GM18517 (cell line): ENCODE results near the gene PDLIM4.

Source experiments
- ATAC-seq: cut with Tn5 transposase; IDR thresholded peaks from one replicate; pipeline ENCODE4 v1.9.1; 2021; ENCODE audit warnings: mild to moderate bottlenecking, moderate library complexity; ENCODE audit not compliant: unreplicated experiment

Gene PDLIM4

DNA sequence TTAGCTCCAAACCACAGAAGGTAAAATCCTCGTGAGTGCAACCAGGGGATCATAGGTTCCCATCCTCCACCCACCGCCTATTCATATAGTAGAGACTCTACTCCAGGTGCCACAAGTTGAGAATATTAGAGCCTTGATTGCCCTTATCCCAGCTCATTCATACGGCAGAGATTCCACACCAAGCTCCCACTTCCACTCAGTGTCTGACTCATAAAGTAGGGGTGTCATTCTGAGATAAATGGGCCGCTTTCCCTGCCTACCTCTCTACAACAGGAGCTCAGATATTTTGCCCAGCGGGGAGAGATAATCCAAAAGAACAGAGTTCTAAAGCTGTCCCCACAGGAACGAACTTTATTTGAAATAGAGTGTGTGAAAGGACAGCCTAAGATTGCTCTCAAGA lies 46.1 kb downstream of the PDLIM4 start:
- ATAC-seq, result no peak

DNA sequence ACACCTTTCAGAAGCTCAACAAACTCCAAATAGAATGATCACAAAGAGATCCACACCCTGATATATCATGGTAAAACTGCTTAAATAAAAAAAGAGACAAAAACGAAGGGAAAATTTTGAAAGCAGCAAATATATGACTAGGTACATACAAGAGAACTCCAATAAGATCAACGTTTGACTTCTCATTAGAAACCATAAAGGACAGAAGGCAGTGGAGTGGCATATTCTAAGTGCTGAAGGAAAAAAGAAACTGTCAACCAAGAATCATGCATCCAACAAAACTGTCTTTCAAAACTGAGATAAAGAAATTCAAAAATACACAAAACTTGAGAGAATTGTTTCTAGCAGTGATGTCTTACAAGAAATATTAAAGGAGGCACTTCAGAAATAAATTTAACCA lies 47.9 kb downstream of the PDLIM4 start:
- no peak for ATAC-seq

DNA sequence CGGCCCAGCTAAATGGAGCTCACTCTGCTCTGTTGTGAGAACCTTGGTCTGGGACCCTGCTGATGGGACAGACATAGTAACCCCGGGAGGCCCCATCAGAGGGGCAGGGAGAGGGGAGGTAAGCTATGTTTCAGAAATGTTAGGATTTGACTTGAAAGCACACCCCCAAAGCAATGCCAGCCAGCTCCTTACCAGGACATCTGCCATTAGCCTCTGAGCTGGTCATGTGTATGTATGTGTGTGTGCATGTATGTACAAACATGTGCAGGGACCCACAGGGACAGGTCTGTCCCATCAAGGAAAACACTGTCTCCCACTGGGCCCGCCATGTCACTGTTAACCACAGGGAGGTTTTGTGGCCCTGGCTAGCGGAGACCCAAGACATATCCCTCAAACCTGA lies 51.2 kb downstream of the PDLIM4 start:
- no peak for ATAC-seq

DNA sequence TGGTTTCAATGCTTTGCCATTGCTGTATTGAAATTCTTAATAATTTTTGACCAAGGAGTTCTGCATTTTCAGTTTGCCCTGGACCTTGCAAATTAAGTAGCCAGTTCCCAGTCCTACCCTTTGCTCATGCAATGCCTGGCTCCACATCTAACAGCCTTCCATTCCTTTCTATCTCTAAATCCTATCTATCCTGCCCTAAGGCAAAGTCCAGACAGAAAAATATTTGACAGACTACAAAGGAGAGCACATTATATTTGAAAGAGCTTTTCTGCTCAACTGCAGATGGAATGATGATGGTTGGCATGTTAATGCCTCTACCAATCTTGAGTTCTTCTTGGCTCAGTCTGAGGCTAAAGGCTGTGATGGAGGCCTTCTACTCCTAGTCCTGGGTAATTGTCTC lies 52.2 kb downstream of the PDLIM4 start:
- no peak for ATAC-seq

DNA sequence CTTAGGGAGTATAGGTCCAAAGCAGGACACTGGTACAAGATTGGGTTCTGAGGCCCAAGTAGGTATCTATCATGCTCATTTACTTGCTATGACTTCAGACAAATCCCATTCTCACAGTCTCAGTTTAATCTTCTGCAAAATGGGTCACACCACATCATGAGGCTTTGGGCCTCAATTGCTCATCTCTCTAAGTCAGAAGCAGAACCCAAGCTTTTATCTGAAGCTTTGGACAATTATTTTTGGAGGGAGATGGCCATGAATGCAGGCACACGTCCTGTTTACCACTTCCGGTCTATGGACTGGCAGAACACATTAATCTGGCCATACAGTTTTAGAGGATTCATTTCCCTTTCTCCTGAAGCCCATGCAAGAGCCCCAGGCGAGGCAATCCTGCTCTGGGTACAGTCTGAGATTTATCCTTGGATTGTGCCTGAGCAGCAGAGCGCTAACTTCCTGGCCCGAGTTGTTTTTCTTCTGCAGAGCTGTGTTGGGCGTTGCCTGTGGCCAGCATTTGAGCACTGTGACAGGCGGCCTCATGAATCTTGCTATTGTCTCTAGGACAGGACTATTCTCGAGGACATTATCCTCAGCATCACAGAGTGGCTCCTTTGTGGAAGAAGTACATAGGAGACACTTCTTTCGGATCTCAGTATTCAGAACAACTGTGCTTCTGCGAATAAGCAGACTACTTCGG lies 52.8 kb downstream of the PDLIM4 start:
- ATAC-seq, result no peak

DNA sequence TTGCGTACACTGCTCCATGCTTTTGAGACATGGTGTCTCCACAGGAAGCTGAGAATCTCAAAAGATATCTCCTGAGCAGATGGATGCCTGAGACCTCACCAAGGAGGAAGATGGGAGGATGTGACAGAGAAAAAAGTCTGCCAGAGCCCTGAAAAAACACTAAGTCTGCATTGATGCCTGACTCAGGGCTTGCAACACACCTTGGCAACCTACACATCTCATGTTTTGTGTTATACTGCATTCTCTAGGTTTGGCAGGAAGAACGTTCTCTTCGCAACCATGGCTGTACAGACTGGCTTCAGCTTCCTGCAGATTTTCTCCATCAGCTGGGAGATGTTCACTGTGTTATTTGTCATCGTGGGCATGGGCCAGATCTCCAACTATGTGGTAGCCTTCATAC lies 55.9 kb downstream of the PDLIM4 start:
- ATAC-seq, result no peak

DNA sequence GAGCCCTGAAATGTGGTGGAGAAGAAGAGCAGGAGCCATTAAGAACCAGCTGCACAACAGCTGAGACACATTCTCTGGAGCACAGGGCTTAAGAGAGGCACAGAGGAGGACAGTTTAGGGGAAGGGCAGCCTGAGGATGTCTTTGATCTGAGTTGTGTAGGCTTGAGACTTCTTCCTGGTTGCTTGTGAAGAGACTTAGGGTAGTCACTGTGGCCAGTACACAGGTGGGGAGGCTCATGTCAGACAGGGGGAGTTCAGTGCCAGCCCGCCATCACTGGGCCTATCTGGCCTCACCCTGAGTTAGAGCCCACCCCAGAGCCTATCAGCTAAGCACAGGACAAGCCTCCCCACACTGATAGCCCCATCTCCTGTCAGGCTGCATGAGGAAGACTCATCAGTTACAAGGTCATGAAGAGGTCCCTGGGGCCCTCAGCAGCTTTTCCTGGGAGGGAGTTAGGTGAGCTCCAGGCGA lies 56.5 kb downstream of the PDLIM4 start:
- ATAC-seq, result no peak

DNA sequence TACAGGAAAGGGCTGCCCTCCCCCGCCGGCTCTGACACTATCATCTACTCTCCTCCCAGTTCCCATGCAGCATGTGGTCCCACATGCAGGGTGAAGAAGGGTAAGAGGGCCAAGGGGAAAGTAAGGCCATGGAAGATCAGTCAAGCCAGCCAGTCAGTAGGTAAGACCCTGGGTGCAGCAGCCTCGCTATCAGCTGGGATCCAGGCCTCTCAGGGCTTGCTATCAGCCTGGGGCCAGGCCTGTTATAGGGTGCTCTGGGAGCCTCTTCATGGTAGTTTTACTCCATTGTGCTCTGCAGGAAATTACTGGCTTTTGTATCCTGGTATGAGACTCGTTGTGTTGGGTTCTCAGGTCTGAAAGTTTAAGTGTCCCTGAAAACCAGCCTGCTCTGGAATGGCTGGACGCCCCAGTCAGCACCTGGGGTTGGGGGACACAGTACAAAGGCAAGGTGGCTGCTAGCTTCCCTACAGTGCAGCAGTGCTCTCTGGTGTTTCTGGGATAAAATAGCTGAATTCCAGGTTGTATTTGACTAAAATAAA lies 58.1 kb downstream of the PDLIM4 start:
- ATAC-seq, result no peak

DNA sequence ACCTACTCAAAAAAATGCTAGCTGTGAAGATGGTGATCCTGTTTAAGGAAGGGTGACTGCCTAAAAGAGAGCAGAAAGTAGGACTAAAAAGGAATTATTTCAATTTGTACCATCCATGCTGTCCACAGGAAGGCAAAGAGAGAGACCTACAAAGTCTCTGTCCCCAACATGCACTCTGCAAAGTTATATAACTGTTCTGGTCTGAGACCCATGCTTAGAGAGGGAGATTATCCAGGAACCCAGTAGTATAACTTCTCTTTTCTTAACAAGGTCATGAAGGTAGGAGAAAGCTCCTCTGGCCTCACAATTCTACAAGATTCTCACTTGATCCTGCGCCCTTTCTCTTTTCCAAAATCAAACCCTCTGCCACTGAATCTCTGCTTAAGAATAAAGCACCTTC lies 62.5 kb downstream of the PDLIM4 start:
- ATAC-seq, result no peak

DNA sequence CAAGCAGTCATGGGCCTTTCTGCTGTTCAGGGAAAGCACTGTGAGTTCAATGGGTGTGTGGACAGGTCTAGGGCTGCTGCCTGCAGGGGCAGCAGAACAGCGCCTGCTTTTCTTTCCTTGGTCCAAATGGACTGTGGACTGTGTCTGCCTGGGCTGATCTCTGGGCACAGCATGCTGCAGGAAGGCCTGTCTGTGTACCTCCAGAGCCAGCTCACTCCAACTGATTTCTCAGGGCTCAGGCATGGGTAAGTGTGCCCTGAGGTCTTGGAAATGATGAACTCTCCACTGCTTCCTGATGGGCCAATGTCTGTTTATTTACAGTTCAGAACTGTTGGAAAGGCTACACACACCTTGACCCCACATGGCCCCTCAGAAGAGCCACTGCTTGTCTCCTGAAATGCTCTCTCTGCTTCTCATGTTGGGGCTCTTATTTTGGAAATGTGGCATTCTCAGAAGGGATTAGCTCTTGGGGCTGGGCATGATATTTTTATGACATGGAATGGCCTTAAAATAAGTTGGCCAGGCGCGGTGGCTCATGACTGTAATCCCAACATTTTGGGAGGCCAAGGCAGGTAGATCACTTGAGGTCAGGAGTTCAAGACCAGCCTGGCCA lies 63.7 kb downstream of the PDLIM4 start:
- ATAC-seq, result no peak

DNA sequence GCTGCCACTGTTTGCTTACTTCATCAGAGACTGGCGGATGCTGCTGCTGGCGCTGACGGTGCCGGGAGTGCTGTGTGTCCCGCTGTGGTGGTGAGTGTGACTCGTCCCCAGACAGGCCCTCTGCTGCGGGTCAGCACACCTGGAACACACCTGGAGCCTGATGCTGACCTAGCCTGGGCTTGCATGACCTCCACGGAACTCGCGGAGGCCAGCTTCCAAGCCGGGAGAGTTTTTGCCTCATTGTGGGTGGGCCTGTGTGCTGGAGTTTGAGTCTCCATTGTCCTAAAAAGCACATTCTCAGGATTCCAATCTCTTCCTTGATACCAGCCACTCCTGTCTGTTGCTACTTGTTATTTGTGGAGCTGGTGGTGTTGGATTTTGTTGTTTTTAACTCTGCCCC lies 64.8 kb downstream of the PDLIM4 start:
- no peak for ATAC-seq
